Neuronal stem cell (in vitro differentiated cells): ENCODE data around the gene EPB41L4A.
"Not testable (repeated sequence)": the region's sequence is repeated elsewhere in the genome, so short reads cannot be mapped to it uniquely, and the experiment has no call there.

Experiments used
- DNase-seq: peaks from one replicate; pipeline ENCODE4 v3.0.0-alpha.2; 2013; ENCODE audit warnings: low spot score
- H2AFZ ChIP-seq: one replicate; pipeline ENCODE4 v1.6.1; 2013; ENCODE audit warnings: mild to moderate bottlenecking, low read length, inconsistent platforms
- H2AK5ac ChIP-seq: 2 replicates; pipeline ENCODE4 v1.6.1; 2013; ENCODE audit warnings: low read depth, mild to moderate bottlenecking, inconsistent platforms, low read length, moderate library complexity, mixed read lengths
- H2BK120ac ChIP-seq: 2 replicates; pipeline ENCODE4 v1.6.1; 2013; ENCODE audit warnings: low read depth, mild to moderate bottlenecking, inconsistent platforms, low read length, moderate library complexity, mixed read lengths
- H2BK12ac ChIP-seq: one replicate; pipeline ENCODE4 v1.6.1; 2013; ENCODE audit warnings: low read length, inconsistent platforms
- H2BK15ac ChIP-seq: 2 replicates; pipeline ENCODE4 v1.6.1; 2013; ENCODE audit warnings: mild to moderate bottlenecking, low read length, inconsistent platforms, mixed read lengths
- H2BK5ac ChIP-seq: one replicate; pipeline ENCODE4 v1.6.1; 2013; ENCODE audit warnings: inconsistent platforms, mild to moderate bottlenecking, low read length, moderate library complexity
- H3K14ac ChIP-seq: one replicate; pipeline ENCODE4 v1.6.1; 2013; ENCODE audit warnings: low read length, inconsistent platforms
- H3K18ac ChIP-seq: 2 replicates; pipeline ENCODE4 v1.6.1; 2013; ENCODE audit warnings: low read length, inconsistent platforms
- H3K23ac ChIP-seq: 2 replicates; pipeline ENCODE4 v1.6.1; 2013; ENCODE audit warnings: low read depth, mild to moderate bottlenecking, mixed read lengths, low read length, inconsistent platforms; ENCODE audit not compliant: poor library complexity
- H3K27ac ChIP-seq: replicated peaks from 3 replicates; pipeline ENCODE4 v1.5.1; 2013; ENCODE audit warnings: low read length, inconsistent platforms
- H3K27me3 ChIP-seq, 3 experiments: 2 replicates each; pipeline ENCODE4 v1.6.1; 2013; ENCODE audit warnings: low read length in 3 of 3, mild to moderate bottlenecking in 2 of 3, inconsistent platforms in 1 of 3, low read depth in 1 of 3, mixed read lengths in 1 of 3, moderate library complexity in 1 of 3; ENCODE audit not compliant: control insufficient read depth in 3 of 3, insufficient read depth in 3 of 3
- H3K36me3 ChIP-seq, 2 donors: replicated peaks in 1 of 2; 2 replicates each; pipeline ENCODE4 v1.6.1; 2013; ENCODE audit warnings: low read length in 2 of 2; ENCODE audit not compliant: control insufficient read depth in 2 of 2, insufficient read depth in 2 of 2
- H3K4ac ChIP-seq: 2 replicates; pipeline ENCODE4 v1.6.1; 2013; ENCODE audit warnings: inconsistent platforms, mild to moderate bottlenecking, low read length, moderate library complexity
- H3K4me1 ChIP-seq, 2 donors: 1 replicate in 1 of 2; 2 replicates in 1 of 2; pipeline ENCODE4 v1.6.1; 2013; ENCODE audit warnings: low read length in 2 of 2, low read depth in 1 of 2; ENCODE audit not compliant: control insufficient read depth in 2 of 2, insufficient read depth in 1 of 2
- H3K4me2 ChIP-seq: one replicate; pipeline ENCODE4 v1.6.1; 2013; ENCODE audit warnings: mild to moderate bottlenecking, low read length, inconsistent platforms; ENCODE audit not compliant: insufficient read depth, poor library complexity, severe bottlenecking
- H3K4me3 ChIP-seq, 2 donors: 2 replicates each; pipeline ENCODE4 v1.5.1; 2013; ENCODE audit warnings: low read length in 2 of 2, mild to moderate bottlenecking in 2 of 2, inconsistent platforms in 1 of 2, moderate library complexity in 1 of 2
- H3K79me1 ChIP-seq: one replicate; pipeline ENCODE4 v1.6.1; 2013; ENCODE audit warnings: low read depth, mild to moderate bottlenecking, inconsistent platforms, low read length, moderate library complexity
- H3K9ac ChIP-seq: one replicate; pipeline ENCODE4 v1.6.1; 2013; ENCODE audit warnings: mild to moderate bottlenecking, low read depth, low read length, inconsistent platforms; ENCODE audit not compliant: poor library complexity
- H3K9me3 ChIP-seq, 2 donors: replicated peaks in 1 of 2; 2 replicates each; pipeline versions ENCODE3 to v1.6.1; 2013; ENCODE audit warnings: low read length in 2 of 2, mild to moderate bottlenecking in 2 of 2, inconsistent platforms in 1 of 2, low read depth in 1 of 2, mixed read lengths in 1 of 2, moderate library complexity in 1 of 2; ENCODE audit not compliant: control insufficient read depth in 2 of 2, insufficient read depth in 1 of 2
- H4K8ac ChIP-seq: one replicate; pipeline ENCODE4 v1.6.1; 2013; ENCODE audit warnings: low read depth, mild to moderate bottlenecking, inconsistent platforms, low read length, moderate library complexity
- H4K91ac ChIP-seq: one replicate; pipeline ENCODE4 v1.6.1; 2013; ENCODE audit warnings: low read length, low read depth, mild to moderate bottlenecking, inconsistent platforms; ENCODE audit not compliant: poor library complexity
- WGBS, 2 donors: extraction: QIAGEN DNeasy Blood & Tissue Kit; methylation state at CpG; one replicate each; pipeline ENCODE4 v1.1.7; 2013; ENCODE audit warnings: missing lambda C conversion rate in 2 of 2, mixed read lengths in 1 of 2; ENCODE audit not compliant: insufficient read length in 2 of 2, insufficient replicate concordance in 1 of 2; ENCODE audit errors: extremely low coverage in 2 of 2; 5-methylcytosine and 5-hydroxymethylcytosine counted together

The EPB41L4A gene

GRCh38 chr5:112434641-112435040 is 15.6 kb upstream of the EPB41L4A start:
- Histone ChIP-seq H2BK12ac (no peak overlapping the region), H2BK5ac (no peak overlapping the region), H2BK15ac (no peak overlapping the region), H3K9me3 (peaks cover 0 to 8% of the 10 kb centered on the region in 2 donors), H3K4me2 (no peak overlapping the region), H3K4ac (no peak overlapping the region), H3K4me3 (no peak overlapping the region), H2AK5ac (no peak overlapping the region), H3K18ac (no peak overlapping the region), H2AFZ (no peak overlapping the region), H3K14ac (no peak overlapping the region), H3K36me3 (no peaks in the 10 kb centered on the region), H3K79me1 (no peaks in the 10 kb centered on the region), H3K4me1 (no peaks in the 10 kb centered on the region), H3K27ac (no peak overlapping the region), H3K27me3 (no peaks in the 10 kb centered on the region), H3K9ac (no peak overlapping the region), H3K23ac (no peak overlapping the region), H4K8ac (no peak overlapping the region), H2BK120ac (no peak overlapping the region), H4K91ac (no peak overlapping the region)
- no CpG with 5 or more reads among the region's 1 CpG for WGBS, 2 donors
- no peak for DNase-seq

GRCh38 chr5:112426202-112426601 is 7.1 kb upstream of the EPB41L4A start:
- H3K4ac ChIP-seq, H3K18ac ChIP-seq, H3K14ac ChIP-seq, H3K4me1 ChIP-seq, H2BK5ac ChIP-seq, H3K23ac ChIP-seq, DNase-seq, H4K91ac ChIP-seq, H2BK12ac ChIP-seq, H4K8ac ChIP-seq, H3K36me3 ChIP-seq, H3K79me1 ChIP-seq, H2BK15ac ChIP-seq, H3K9ac ChIP-seq, H3K27ac ChIP-seq, H3K4me2 ChIP-seq, H3K4me3 ChIP-seq, H3K9me3 ChIP-seq, H2AK5ac ChIP-seq, H2BK120ac ChIP-seq, H2AFZ ChIP-seq, H3K27me3 ChIP-seq: not testable (repeated sequence)
- no CpG with 5 or more reads among the region's 3 CpGs for WGBS, 2 donors

GRCh38 chr5:112419986-112420864 is 1.1 kb upstream of the EPB41L4A start:
- DNase-seq = peak; percentile 77
- peaks cover 0 to 29% (median 14%) of the 10 kb centered on the region in 3 experiments for H3K27me3 ChIP-seq

GRCh38 chr5:112418659-112419163 is 366 bp downstream of the EPB41L4A start:
- no peak for DNase-seq
- Histone ChIP-seq H2AK5ac (no peak overlapping the region), H2BK120ac (no peak overlapping the region), H3K4me1 (peaks cover 2 to 25% of the 10 kb centered on the region in 2 donors), H3K23ac (peak overlapping the region; percentile 62), H3K4me3 (peak overlapping the region; percentile 91 to 100), H3K4me2 (peak overlapping the region; percentile 84), H3K79me1 (no peaks in the 10 kb centered on the region), H3K4ac (no peak overlapping the region), H4K8ac (no peak overlapping the region), H3K36me3 (no peaks in the 10 kb centered on the region), H3K9ac (peak overlapping the region; percentile 76), H3K18ac (peak overlapping the region; percentile 75), H3K14ac (no peak overlapping the region), H2BK15ac (no peak overlapping the region), H3K27me3 (peaks cover 0 to 29% (median 14%) of the 10 kb centered on the region in 3 experiments), H2BK12ac (no peak overlapping the region), H4K91ac (no peak overlapping the region), H3K27ac (no peak overlapping the region), H2BK5ac (no peak overlapping the region), H3K9me3 (no peaks in the 10 kb centered on the region), H2AFZ (peak overlapping the region; percentile 99)
- no CpG with 5 or more reads among the region's 39 CpGs for WGBS, 2 donors

More at GRCh38 chr5:112419986-112420864, 1.1 kb upstream of the EPB41L4A start:
- H2AK5ac ChIP-seq = no peak overlapping the region
- no peak overlapping the region for H4K91ac ChIP-seq
- no peak overlapping the region for H4K8ac ChIP-seq
- H3K18ac ChIP-seq = peak overlapping the region; percentile 96
- H3K23ac ChIP-seq = peak overlapping the region; percentile 94
- H3K14ac ChIP-seq = no peak overlapping the region
- no peak overlapping the region for H2BK120ac ChIP-seq
- WGBS, 2 donors = no CpG with 5 or more reads among the region's 64 CpGs
- peak overlapping the region; percentile 84 for H3K4me2 ChIP-seq
- H3K9me3 ChIP-seq = no peaks in the 10 kb centered on the region
- peak overlapping the region; percentile 80 for H3K9ac ChIP-seq
- peaks cover 2 to 19% of the 10 kb centered on the region in 2 donors for H3K4me1 ChIP-seq
- peak overlapping the region; percentile 91 to 100 for H3K4me3 ChIP-seq
- H2BK15ac ChIP-seq = peak overlapping the region; percentile 56
- H3K27ac ChIP-seq = no peak overlapping the region
- no peaks in the 10 kb centered on the region for H3K36me3 ChIP-seq
- H2BK12ac ChIP-seq = peak overlapping the region; percentile 75
- H2BK5ac ChIP-seq = no peak overlapping the region
- peak overlapping the region; percentile 99 for H2AFZ ChIP-seq
- H3K79me1 ChIP-seq = no peaks in the 10 kb centered on the region
- no peak overlapping the region for H3K4ac ChIP-seq
